Activated naive CD8-positive, alpha-beta T cell treated with anti-CD3 and anti-CD28 coated beads, Interleukin-2, amount 50 U/mL, for 16 hours (primary cell): ENCODE data around the gene ABCA1.

Source experiments
- DNase-seq: peaks from one replicate; pipeline ENCODE4 v3.0.0-alpha.2; 2020; ENCODE audit warnings: low read depth, low spot score

Gene ABCA1

GRCh38 chr9:104800068-104800785 lies 127.7 kb downstream of the ABCA1 start:
- DNase-seq, result no peak

GRCh38 chr9:104798209-104798995 lies 129.6 kb downstream of the ABCA1 start:
- DNase-seq, result no peak

- no peak for DNase-seq
Observed at GRCh38 chr9:104795857-104796256, 132.1 kb downstream of the ABCA1 start.

- no peak for DNase-seq
Observed at GRCh38 chr9:104795082-104795481, 132.9 kb downstream of the ABCA1 start.

GRCh38 chr9:104794070-104794469 lies 133.9 kb downstream of the ABCA1 start:
- DNase-seq, result no peak

- no peak for DNase-seq
Observed at GRCh38 chr9:104788251-104788650, 139.7 kb downstream of the ABCA1 start.

GRCh38 chr9:104787306-104788015 lies 140.5 kb downstream of the ABCA1 start:
- no peak for DNase-seq

GRCh38 chr9:104786293-104786692 lies 141.7 kb downstream of the ABCA1 start:
- DNase-seq, result no peak

GRCh38 chr9:104784098-104784497 lies 143.9 kb downstream of the ABCA1 start:
- DNase-seq, result no peak

GRCh38 chr9:104783588-104783987 lies 144.4 kb downstream of the ABCA1 start:
- no peak for DNase-seq

GRCh38 chr9:104780796-104781395 lies 147.1 kb downstream of the ABCA1 start:
- DNase-seq, result no peak

- no peak for DNase-seq
Observed at GRCh38 chr9:104779946-104780535, 147.9 kb downstream of the ABCA1 start.

- no peak for DNase-seq
Observed at GRCh38 chr9:104779334-104779733, 148.6 kb downstream of the ABCA1 start.

GRCh38 chr9:104778802-104779201 lies 149.2 kb downstream of the ABCA1 start:
- no peak for DNase-seq

GRCh38 chr9:104776797-104777196 lies 151.2 kb downstream of the ABCA1 start:
- no peak for DNase-seq

- DNase-seq, result no peak
Observed at GRCh38 chr9:104775976-104776375, 152.0 kb downstream of the ABCA1 start.

GRCh38 chr9:104775574-104775936 lies 152.4 kb downstream of the ABCA1 start:
- no peak for DNase-seq

GRCh38 chr9:104774831-104775573 lies 153.0 kb downstream of the ABCA1 start:
- DNase-seq, result no peak

GRCh38 chr9:104774132-104774531 lies 153.8 kb downstream of the ABCA1 start:
- no peak for DNase-seq

- no peak for DNase-seq
Observed at GRCh38 chr9:104772714-104773510, 155.0 kb downstream of the ABCA1 start.
